GM12878 (cell line): ENCODE measurements around the gene GBP4. TPM values are rescaled to one million over a fixed set of nuclear protein-coding genes. Genes with fewer than 3 reads are reported as not detected.

ENCODE experiments used
- ASH2L ChIP-seq: fragments of 300-600, 200-600 bp; sonication (generic); IDR thresholded peaks from 2 replicates; pipeline ENCODE4 v1.6.1; 2017; ENCODE audit warnings: low read depth, mild to moderate bottlenecking, borderline replicate concordance
- BHLHE40 ChIP-seq, 2 experiments: fragments of 450-650 bp in 1 of 2; IDR thresholded peaks; 2 replicates each; pipeline ENCODE4 v1.6.1; 2011 to 2017; ENCODE audit warnings: low read depth in 2 of 2, borderline replicate concordance in 1 of 2, improper control_type of control experiment in 1 of 2, low read length in 1 of 2, mild to moderate bottlenecking in 1 of 2
- CBX5 ChIP-seq: sonication (generic); IDR thresholded peaks from 2 replicates; pipeline ENCODE4 v1.6.1; 2016; ENCODE audit warnings: low read depth, moderate library complexity, mild to moderate bottlenecking, inconsistent platforms
- CHD2 ChIP-seq: IDR thresholded peaks from 2 replicates; pipeline ENCODE4 v1.6.1; 2011; ENCODE audit warnings: low read depth, low read length, improper control_type of control experiment, borderline replicate concordance
- CREM ChIP-seq: IDR thresholded peaks from 2 replicates; pipeline ENCODE4 v1.6.1; 2014; ENCODE audit warnings: antibody characterized with exemption, low read depth
- DPF2 ChIP-seq: fragments of 450-650 bp; IDR thresholded peaks from 2 replicates; pipeline ENCODE4 v1.6.1; 2017; ENCODE audit warnings: mild to moderate bottlenecking
- E4F1 ChIP-seq: fragments of 450-650 bp; IDR thresholded peaks from 2 replicates; pipeline ENCODE4 v1.6.1; 2018; ENCODE audit warnings: borderline replicate concordance, mild to moderate bottlenecking; ENCODE audit not compliant: partially characterized antibody
- EED ChIP-seq: sonication (generic); IDR thresholded peaks from 2 replicates; pipeline ENCODE4 v1.6.1; 2016; ENCODE audit warnings: antibody characterized with exemption, low read depth
- GATAD2B ChIP-seq: fragments of 450-650 bp; conservative IDR thresholded peaks from 2 replicates; pipeline ENCODE4 v1.6.1; 2017; ENCODE audit warnings: low read depth, mild to moderate bottlenecking, moderate library complexity
- IKZF1 ChIP-seq: fragments of 450-650 bp; conservative IDR thresholded peaks from 2 replicates; pipeline ENCODE4 v1.6.1; 2017; ENCODE audit warnings: antibody characterized with exemption, mild to moderate bottlenecking
- IRF4 ChIP-seq: IDR thresholded peaks from 2 replicates; pipeline ENCODE4 v1.6.1; 2011; ENCODE audit warnings: low read depth, low read length
- JUNB ChIP-seq: IDR thresholded peaks from 2 replicates; pipeline ENCODE4 v1.6.1; 2016; ENCODE audit warnings: antibody characterized with exemption, mild to moderate bottlenecking
- KDM1A ChIP-seq: fragments of 200-600 bp; sonication (generic); IDR thresholded peaks from 2 replicates; pipeline ENCODE4 v1.6.1; 2016; ENCODE audit warnings: borderline replicate concordance
- LARP7 ChIP-seq: fragments of 450-650 bp; IDR thresholded peaks from 2 replicates; pipeline ENCODE4 v1.6.1; 2017; ENCODE audit warnings: mild to moderate bottlenecking
- NBN ChIP-seq: fragments of 450-650 bp; IDR thresholded peaks from 2 replicates; pipeline ENCODE4 v1.6.1; 2016
- NR2F1 ChIP-seq: fragments of 450-650 bp; conservative IDR thresholded peaks from 2 replicates; pipeline ENCODE4 v1.6.1; 2017; ENCODE audit warnings: mild to moderate bottlenecking
- PAX5 ChIP-seq: IDR thresholded peaks from 2 replicates; pipeline ENCODE4 v1.6.1; 2011; ENCODE audit warnings: low read depth, low read length, borderline replicate concordance
- PML ChIP-seq: IDR thresholded peaks from 2 replicates; pipeline ENCODE4 v1.6.1; 2012; ENCODE audit warnings: low read length, inconsistent platforms
- POLR2AphosphoS2 ChIP-seq: IDR thresholded peaks from 2 replicates; pipeline ENCODE4 v1.6.1; 2011; ENCODE audit warnings: low read depth, mild to moderate bottlenecking, low read length, improper control_type of control experiment, moderate library complexity
- POLR2AphosphoS5 ChIP-seq: IDR thresholded peaks from 2 replicates; pipeline ENCODE4 v1.6.1; 2011; ENCODE audit warnings: mild to moderate bottlenecking, low read length, inconsistent platforms
- RELA ChIP-seq: fragments of 450-650 bp; IDR thresholded peaks from 2 replicates; pipeline ENCODE4 v1.8.0; 2014; ENCODE audit warnings: borderline replicate concordance; ENCODE audit not compliant: partially characterized antibody
- SMC3 ChIP-seq: IDR thresholded peaks from 2 replicates; pipeline ENCODE4 v1.6.1; 2011; ENCODE audit warnings: low read length, improper control_type of control experiment, borderline replicate concordance
- SPI1 ChIP-seq: IDR thresholded peaks from 2 replicates; pipeline ENCODE4 v1.6.1; 2011; ENCODE audit warnings: low read depth, mild to moderate bottlenecking, low read length, moderate library complexity, borderline replicate concordance; ENCODE audit not compliant: insufficient read depth
- TCF12 ChIP-seq: IDR thresholded peaks from 2 replicates; pipeline ENCODE4 v1.6.1; 2011; ENCODE audit warnings: low read depth, mild to moderate bottlenecking, low read length
- ZSCAN29 ChIP-seq: fragments of 450-650 bp; IDR thresholded peaks from 2 replicates; pipeline ENCODE4 v1.6.1; 2017; ENCODE audit warnings: mild to moderate bottlenecking, moderate library complexity
- polyA plus RNA-seq, 11 experiments: library from polyadenylated mRNA; depleted of rRNA in 4 of 11; unstranded in 6 of 11; stranded (reverse) in 5 of 11; fragments of >200 nt; fragmentation: Nextera tagmentation in 4 of 11; fragmentation: Illumina TruSeq in 1 of 11; extraction: Ambion mirVana in 4 of 11; extraction: Trizol in 1 of 11; gene quantifications; 1 replicate in 1 of 11; 2 replicates in 10 of 11; pipeline versions ENCODE4 v1.2.1 to v1.2.3, GENCODE V29; 2011 to 2016; ENCODE audit warnings: inconsistent platforms in 2 of 11, missing spikeins in 2 of 11, low read depth in 1 of 11
- total RNA-seq, 4 experiments: library from RNA; depleted of rRNA in 3 of 4; stranded (reverse); fragments of >200 nt in 3 of 4; fragmentation: Illumina TruSeq in 1 of 4; extraction: Trizol in 1 of 4; gene quantifications; 2 replicates each; pipeline versions ENCODE4 v1.2.1 to v1.2.3, GENCODE V29; 2013 to 2021
- TF ChIP-seq, protein P1 (sequence below): fragments of 450-650 bp; IDR thresholded peaks from 2 replicates; pipeline ENCODE4 v1.6.1; 2017; ENCODE audit warnings: borderline replicate concordance
- TF ChIP-seq, protein P2 (sequence below): fragments of 450-650 bp; IDR thresholded peaks from 2 replicates; pipeline ENCODE4 v1.6.1; 2017; ENCODE audit warnings: low read depth, mild to moderate bottlenecking, moderate library complexity

GBP4 gene
- total and polyA plus RNA-seq, 10 of the 15 experiments (the other 5 are each of a cell fraction or from before 2014, with no cell fraction given) = 2.4 to 41.9 (median 3.5) TPM

- TF ChIP-seq E4F1 (no peak), CHD2 (no peak), EED (peak; percentile 91), ZSCAN29 (no peak), PML (peak; percentile 46; the same call in 1 of the 2 replicates), ASH2L (peak; percentile 54; the same call in 1 of the 2 replicates), CREM (peak; percentile 40; the same call in 1 of the 2 replicates), IRF4 (peak; percentile 69; the same call in 1 of the 2 replicates), BHLHE40 (IDR thresholded peaks at IDR 0.05; ENCODE audit: borderline replicate concordance in 1 of 2, low read depth in 2 of 2, low read length in 1 of 2) (peak in 1 of 2 experiments; percentile 11; a peak in 2 of 4 replicates), SMC3 (0 out of 2 replicates have a peak, but pooled peaks have one; percentile 0), LARP7 (peak; percentile 74; the same call in 1 of the 2 replicates), CBX5 (no peak), NR2F1 (peak; percentile 95), POLR2AphosphoS5 (peak; percentile 66), RELA (peak; percentile 54), DPF2 (peak; percentile 59), POLR2AphosphoS2 (no peak), TCF12 (peak; percentile 25; the same call in 1 of the 2 replicates), SPI1 (peak; percentile 15; the same call in 1 of the 2 replicates), GATAD2B (peak; percentile 77), NBN (peak; percentile 49; the same call in 1 of the 2 replicates), IKZF1 (peak; percentile 90), PAX5 (no peak), JUNB (peak; percentile 55; the same call in 1 of the 2 replicates), KDM1A (no peak)
- TF ChIP-seq, protein P1, sequence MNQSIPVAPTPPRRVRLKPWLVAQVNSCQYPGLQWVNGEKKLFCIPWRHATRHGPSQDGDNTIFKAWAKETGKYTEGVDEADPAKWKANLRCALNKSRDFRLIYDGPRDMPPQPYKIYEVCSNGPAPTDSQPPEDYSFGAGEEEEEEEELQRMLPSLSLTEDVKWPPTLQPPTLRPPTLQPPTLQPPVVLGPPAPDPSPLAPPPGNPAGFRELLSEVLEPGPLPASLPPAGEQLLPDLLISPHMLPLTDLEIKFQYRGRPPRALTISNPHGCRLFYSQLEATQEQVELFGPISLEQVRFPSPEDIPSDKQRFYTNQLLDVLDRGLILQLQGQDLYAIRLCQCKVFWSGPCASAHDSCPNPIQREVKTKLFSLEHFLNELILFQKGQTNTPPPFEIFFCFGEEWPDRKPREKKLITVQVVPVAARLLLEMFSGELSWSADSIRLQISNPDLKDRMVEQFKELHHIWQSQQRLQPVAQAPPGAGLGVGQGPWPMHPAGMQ = no peak
- TF ChIP-seq, protein P2, sequence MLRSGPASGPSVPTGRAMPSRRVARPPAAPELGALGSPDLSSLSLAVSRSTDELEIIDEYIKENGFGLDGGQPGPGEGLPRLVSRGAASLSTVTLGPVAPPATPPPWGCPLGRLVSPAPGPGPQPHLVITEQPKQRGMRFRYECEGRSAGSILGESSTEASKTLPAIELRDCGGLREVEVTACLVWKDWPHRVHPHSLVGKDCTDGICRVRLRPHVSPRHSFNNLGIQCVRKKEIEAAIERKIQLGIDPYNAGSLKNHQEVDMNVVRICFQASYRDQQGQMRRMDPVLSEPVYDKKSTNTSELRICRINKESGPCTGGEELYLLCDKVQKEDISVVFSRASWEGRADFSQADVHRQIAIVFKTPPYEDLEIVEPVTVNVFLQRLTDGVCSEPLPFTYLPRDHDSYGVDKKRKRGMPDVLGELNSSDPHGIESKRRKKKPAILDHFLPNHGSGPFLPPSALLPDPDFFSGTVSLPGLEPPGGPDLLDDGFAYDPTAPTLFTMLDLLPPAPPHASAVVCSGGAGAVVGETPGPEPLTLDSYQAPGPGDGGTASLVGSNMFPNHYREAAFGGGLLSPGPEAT = peak; percentile 86
Measured at GRCh38 chr1:89198491-89199072, at the start of gene GBP4 (continued).
